Gastrocnemius medialis (tissue), 4 donors: ENCODE data around the gene DMBT1.

Experiments
- CTCF ChIP-seq, 5 experiments: fragments of 450-650 bp in 3 of 5; fragments of 200-600 bp in 2 of 5; sonication (generic) in 2 of 5; IDR thresholded peaks in 4 of 5; conservative IDR thresholded peaks in 1 of 5; 1 replicate in 4 of 5; 2 replicates in 1 of 5; pipeline ENCODE4 v1.5.1; 2016 to 2019; ENCODE audit warnings: antibody characterized with exemption in 5 of 5, mild to moderate bottlenecking in 3 of 5, moderate library complexity in 3 of 5
- POLR2A ChIP-seq, 2 donors: fragments of 450-650 bp; IDR thresholded peaks; one replicate each; pipeline ENCODE4 v1.6.1; 2017; ENCODE audit warnings: antibody characterized with exemption in 2 of 2, mild to moderate bottlenecking in 2 of 2, moderate library complexity in 2 of 2

GRCh38 chr10:122642726-122643605 is 82.4 kb downstream of the DMBT1 start:
- TF ChIP-seq CTCF (IDR thresholded peaks at IDR 0.05 in 4 of 5, conservative IDR thresholded peaks at IDR 0.05 in 1 of 5) (no peak), POLR2A (IDR thresholded peaks at IDR 0.05) (no peak)
